K562 treated with DMSO at 1 percent for 12 hours (cell line): ENCODE results near the gene FAF1. TPM values are rescaled to one million over a fixed set of nuclear protein-coding genes. Genes with fewer than 3 reads are reported as not detected.

Source experiments
- total RNA-seq: library from RNA; unstranded; fragments of 300-600 nt; gene quantifications from 2 replicates; pipeline ENCODE4 v1.2.3, GENCODE V29; 2022; ENCODE audit not compliant: insufficient read depth

Gene FAF1
- 64.5 and 65.8 TPM in 2 replicates for total RNA-seq

DNA sequence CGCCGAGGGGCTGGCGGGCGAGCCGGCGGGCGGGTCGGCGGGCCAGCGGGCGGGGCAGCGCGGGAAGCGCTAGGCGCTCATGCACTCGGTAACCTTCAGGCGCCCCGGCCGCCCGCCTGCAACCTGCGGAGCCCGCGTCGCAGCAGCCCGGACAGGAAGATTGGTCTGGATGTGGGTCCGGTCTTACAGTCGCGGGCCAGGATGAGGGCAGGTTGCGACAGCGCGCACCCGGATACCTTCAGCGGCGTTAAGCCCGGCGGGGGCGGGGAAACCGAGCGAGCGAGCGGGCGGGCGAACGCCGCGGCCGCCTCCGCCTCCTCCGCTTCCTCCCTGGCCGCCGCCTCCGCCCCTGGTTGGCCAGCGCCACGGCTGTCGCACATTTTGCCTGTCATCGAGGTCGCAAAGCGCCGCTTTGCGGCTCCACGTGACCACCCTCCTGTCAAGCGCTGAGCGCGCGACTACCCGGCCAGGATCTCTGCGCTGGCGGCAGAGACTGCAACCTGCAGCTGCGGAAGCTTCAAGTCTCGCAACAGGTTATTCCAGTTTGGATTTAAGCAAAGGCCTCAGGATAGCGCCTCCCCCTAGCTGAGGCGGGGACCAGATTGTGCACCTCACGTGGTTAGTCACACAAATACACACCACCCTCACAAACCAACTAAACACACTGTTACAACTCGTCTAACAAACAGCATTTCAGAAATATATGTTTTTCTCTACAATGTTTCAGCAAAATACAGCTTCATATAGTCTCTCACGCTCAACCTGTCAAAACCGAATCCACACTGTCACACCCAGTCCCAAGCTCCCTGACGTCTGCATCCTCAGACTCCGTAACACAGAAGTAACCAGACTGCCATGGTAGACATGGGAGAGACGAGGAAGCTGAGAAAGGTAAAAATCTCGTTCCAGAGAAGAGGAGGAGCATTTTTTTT, at the start of gene FAF1:
Gene FAF1, minus strand, starts transcription at position 355 of the 932 bp plus-strand sequence. CDS start 456 bp downstream, outside the sequence.

GRCh38 chr1:50969611-50970508, 9.8 kb upstream of the FAF1 start, which contains the start of gene CDKN2C:
Gene CDKN2C (plus strand): TSS chr1:50970245. CDS start chr1:50970369, 124 bp downstream.

GRCh38 chr1:50422946-50423669, 537.0 kb downstream of the FAF1 start, which contains the start of gene DMRTA2:
Gene DMRTA2 (minus strand): TSS chr1:50423443. CDS start chr1:50421536, 1,907 bp downstream.

Other genes starting within 250 kb of the FAF1 start
- 135 and 144 TPM in 2 replicates for gene CDKN2C, start 10.0 kb upstream of the FAF1 start, total RNA-seq
- not detected in 2 replicates for gene C1orf185, start 142.0 kb upstream of the FAF1 start, total RNA-seq